ENCODE measurements around the gene BMP2K. TPM values are rescaled to one million over a fixed set of nuclear protein-coding genes. Genes with fewer than 3 reads are reported as not detected.
"Not testable (repeated sequence)": the region's sequence is repeated elsewhere in the genome, so short reads cannot be mapped to it uniquely, and the experiment has no call there.

BMP2K gene
- total RNA-seq, 1 experiment from 2014 or later, result 26.5 TPM

GRCh38 chr4:78795594-78796416 is 19.7 kb downstream of the BMP2K start:
- not testable (repeated sequence) for DNase-seq (ENCODE audit: low read depth)

- no peak for DNase-seq (ENCODE audit: low read depth)
Observed at GRCh38 chr4:78796526-78796925, 20.4 kb downstream of the BMP2K start.

GRCh38 chr4:78797777-78798284 is 21.7 kb downstream of the BMP2K start:
- no peak for DNase-seq (ENCODE audit: low read depth)

GRCh38 chr4:78799551-78800495 is 23.7 kb downstream of the BMP2K start:
- no peak for DNase-seq (ENCODE audit: low read depth)

GRCh38 chr4:78800965-78801364 is 24.8 kb downstream of the BMP2K start:
- DNase-seq (ENCODE audit: low read depth), result no peak

GRCh38 chr4:78803983-78804382 is 27.8 kb downstream of the BMP2K start:
- DNase-seq (ENCODE audit: low read depth), result no peak

- no peak for DNase-seq (ENCODE audit: low read depth)
Observed at GRCh38 chr4:78806943-78807460, 30.9 kb downstream of the BMP2K start.

GRCh38 chr4:78809295-78809694 is 33.1 kb downstream of the BMP2K start:
- no peak for DNase-seq (ENCODE audit: low read depth)

GRCh38 chr4:78809928-78810835 is 34.0 kb downstream of the BMP2K start:
- peak; percentile 5 for DNase-seq (ENCODE audit: low read depth)

- no peak for DNase-seq (ENCODE audit: low read depth)
Observed at GRCh38 chr4:78811034-78811433, 34.9 kb downstream of the BMP2K start.

GRCh38 chr4:78818530-78819079 is 42.5 kb downstream of the BMP2K start:
- peak; percentile 7 for DNase-seq (ENCODE audit: low read depth)

GRCh38 chr4:78824001-78824400 is 47.9 kb downstream of the BMP2K start:
- DNase-seq (ENCODE audit: low read depth), result no peak

GRCh38 chr4:78827191-78827590 is 51.0 kb downstream of the BMP2K start:
- DNase-seq (ENCODE audit: low read depth), result no peak

- DNase-seq (ENCODE audit: low read depth), result no peak
Observed at GRCh38 chr4:78829296-78829695, 53.1 kb downstream of the BMP2K start.

GRCh38 chr4:78839676-78840075 is 63.5 kb downstream of the BMP2K start:
- DNase-seq (ENCODE audit: low read depth), result not testable (repeated sequence)

- DNase-seq (ENCODE audit: low read depth), result not testable (repeated sequence)
Observed at GRCh38 chr4:78840286-78840685, 64.1 kb downstream of the BMP2K start.

GRCh38 chr4:78845472-78845871 is 69.3 kb downstream of the BMP2K start:
- DNase-seq (ENCODE audit: low read depth), result no peak

- no peak for DNase-seq (ENCODE audit: low read depth)
Observed at GRCh38 chr4:78846258-78846657, 70.1 kb downstream of the BMP2K start.

- DNase-seq (ENCODE audit: low read depth), result no peak
Observed at GRCh38 chr4:78862314-78862737, 86.2 kb downstream of the BMP2K start.

- DNase-seq (ENCODE audit: low read depth), result no peak
Observed at GRCh38 chr4:78863254-78863869, 87.2 kb downstream of the BMP2K start.
